ENCODE results near the gene CCND2. TPM values are rescaled to one million over a fixed set of nuclear protein-coding genes. Genes with fewer than 3 reads are reported as not detected.

Gene CCND2
- total and polyA plus RNA-seq, 2 of the 8 experiments (the other 6 are each of a cell fraction or from before 2014, with no cell fraction given) = 41.7 to 223 TPM

DNA sequence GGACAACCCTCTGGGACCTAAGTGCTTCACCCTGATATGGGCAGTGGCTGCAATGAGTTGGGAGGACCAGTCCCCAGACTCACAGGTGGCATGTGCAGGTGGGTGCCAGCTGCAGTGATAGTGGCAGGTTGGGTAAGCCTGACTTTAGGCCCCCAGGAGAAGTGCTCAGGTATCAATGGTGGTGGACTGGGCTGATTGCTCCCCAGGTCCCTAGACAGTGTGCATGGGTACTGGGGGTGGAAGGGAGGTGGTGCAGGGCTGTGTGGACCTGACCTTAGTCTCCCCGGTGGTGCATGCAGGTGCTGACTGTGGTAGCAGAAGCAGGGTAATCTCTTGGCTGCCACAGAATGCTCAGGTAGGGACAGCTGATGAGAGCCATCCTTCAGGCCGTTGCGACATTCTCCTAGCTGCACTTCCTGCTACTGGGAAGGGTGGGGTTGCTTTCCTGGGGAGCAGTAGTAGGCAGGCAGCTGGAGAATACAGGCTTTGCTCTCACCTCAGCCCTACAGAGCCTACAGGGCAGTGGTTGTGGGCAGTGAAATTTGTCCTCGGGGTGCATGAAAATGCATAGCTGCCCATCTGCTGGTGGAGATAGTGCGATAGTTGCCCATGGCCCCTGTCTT, 33.3 kb upstream of the CCND2 start:
- Histone ChIP-seq H2BK20ac (ENCODE audit: low read length) (no peak overlapping the region), H4K20me1 (replicated peaks in 1 of 2; ENCODE audit: control insufficient read depth in 1 of 2, insufficient read depth in 2 of 2, low read length in 2 of 2) (peaks cover 0 to 6% of the 10 kb centered on the region in 2 experiments), H3K27me3 (replicated peaks in 1 of 4; ENCODE audit: control insufficient read depth in 3 of 4, extremely low read depth in 1 of 4, insufficient read depth in 3 of 4, low read length in 3 of 4) (no peaks in the 10 kb centered on the region), H2BK15ac (ENCODE audit: low read length) (peak overlapping the region; percentile 72; the same call in 1 of the 2 replicates), H2BK12ac (ENCODE audit: low read depth, low read length) (0 out of 2 replicates have a peak overlapping the region, but pooled peaks have one; percentile 17), H3K9ac (replicated peaks in 1 of 4; ENCODE audit: extremely low read depth in 1 of 4, low read depth in 3 of 4, low read length in 3 of 4) (no peak overlapping the region), H2BK5ac (ENCODE audit: low read depth, low read length) (peak overlapping the region; percentile 55; the same call in 1 of the 2 replicates), H2AK5ac (ENCODE audit: low read depth, low read length) (no peak overlapping the region), H3K14ac (ENCODE audit: insufficient read length) (no peak overlapping the region), H3K36me3 (ENCODE audit: control insufficient read depth in 2 of 4, insufficient read depth in 4 of 4, low read length in 3 of 4) (peaks cover 0 to 5% (median 0%) of the 10 kb centered on the region in 4 experiments; a peak in 1 of 8 replicates), H3K18ac (ENCODE audit: extremely low read depth, low read length) (no peak overlapping the region), H4K5ac (ENCODE audit: insufficient read length, low read depth, low read length) (no peak overlapping the region), H3K79me2 (ENCODE audit: control insufficient read depth in 1 of 2, insufficient read depth in 2 of 2, low read length in 2 of 2) (peaks cover 0 to 36% of the 10 kb centered on the region in 2 experiments; a peak in 2 of 4 replicates), H3K4me1 (replicated peaks in 1 of 4; ENCODE audit: control insufficient read depth in 3 of 4, insufficient read depth in 4 of 4, low read length in 3 of 4) (peaks cover 0 to 13% (median 6%) of the 10 kb centered on the region in 4 experiments; a peak in 5 of 7 replicates), H3K4me2 (ENCODE audit: insufficient read depth in 1 of 2, low read depth in 2 of 2, low read length in 2 of 2) (no peak overlapping the region), H3K56ac (replicated peaks; ENCODE audit: insufficient read length, low read depth, low read length) (no peak overlapping the region), H2AFZ (ENCODE audit: low read length) (no peak overlapping the region), H4K91ac (replicated peaks; ENCODE audit: insufficient read length, low read length) (no peak overlapping the region), H3K23ac (ENCODE audit: insufficient read length) (no peak overlapping the region), H4K8ac (ENCODE audit: extremely low read depth, insufficient read depth, low read length) (no peak overlapping the region), H2BK120ac (replicated peaks; ENCODE audit: low read depth, low read length) (no peak overlapping the region), H3K79me1 (ENCODE audit: low read depth, low read length) (peaks cover 6% of the 10 kb centered on the region; the same call in 1 of the 2 replicates), H3K27ac (ENCODE audit: low read depth, low read length) (no peak overlapping the region; the same call in 1 of the 2 replicates), H3K4me3 (ENCODE audit: extremely low read depth in 1 of 4, insufficient read depth in 2 of 4, low read depth in 3 of 4, low read length in 4 of 4) (no peak overlapping the region), H3K23me2 (ENCODE audit: low read depth, low read length) (no peaks in the 10 kb centered on the region; the same call in 1 of the 2 replicates), H3K9me3 (ENCODE audit: insufficient read depth in 2 of 2, low read depth in 1 of 2, low read length in 1 of 2) (no peaks in the 10 kb centered on the region; a peak in 1 of 4 replicates), H3K4ac (replicated peaks; ENCODE audit: insufficient read length, low read depth, low read length) (no peak overlapping the region)
- FAIRE-seq = no peak
- whole genome bisulfite sequencing, 2 experiments (ENCODE audit: extremely low coverage in 1 of 2, insufficient coverage in 1 of 2, insufficient read length in 1 of 2, insufficient replicate concordance in 2 of 2, low coverage in 1 of 2, low lambda C conversion rate in 2 of 2, missing lambda C conversion rate in 1 of 2) = 93% methylated on average over 5 of the region's 5 CpGs; no CpG with 5 or more reads in 1 of the 2 experiments
- ChIA-PET POLR2A (ENCODE audit: partially characterized antibody) (interaction anchor here (0.6 to 1.3 kb wide), 5 partner anchors 11 to 73 kb away, joined by 3 to 6 read pairs (median 4); no protein-coding TSS in a partner anchor), CTCF (ENCODE audit: partially characterized antibody) (interaction anchor here (0.6 to 1.6 kb wide), 4 partner anchors 15 to 568 kb away, joined by 3 to 4 read pairs (median 3); no protein-coding TSS in a partner anchor)
- TF ChIP-seq POU5F1 (IDR thresholded peaks at IDR 0.05; ENCODE audit: low read depth, low read length) = no peak
- no peak for TF ChIP-seq FOSL1 (IDR thresholded peaks at IDR 0.05; ENCODE audit: insufficient read depth, low read depth, low read length)
- peak in 1 of 2 experiments; percentile 32 for DNase-seq (ENCODE audit: low read depth in 1 of 2, low spot score in 2 of 2)
